Measurements from ENCODE around the gene CDKL4.
"Not testable (repeated sequence)": the region's sequence is repeated elsewhere in the genome, so short reads cannot be mapped to it uniquely, and the experiment has no call there.

CDKL4 gene

DNA sequence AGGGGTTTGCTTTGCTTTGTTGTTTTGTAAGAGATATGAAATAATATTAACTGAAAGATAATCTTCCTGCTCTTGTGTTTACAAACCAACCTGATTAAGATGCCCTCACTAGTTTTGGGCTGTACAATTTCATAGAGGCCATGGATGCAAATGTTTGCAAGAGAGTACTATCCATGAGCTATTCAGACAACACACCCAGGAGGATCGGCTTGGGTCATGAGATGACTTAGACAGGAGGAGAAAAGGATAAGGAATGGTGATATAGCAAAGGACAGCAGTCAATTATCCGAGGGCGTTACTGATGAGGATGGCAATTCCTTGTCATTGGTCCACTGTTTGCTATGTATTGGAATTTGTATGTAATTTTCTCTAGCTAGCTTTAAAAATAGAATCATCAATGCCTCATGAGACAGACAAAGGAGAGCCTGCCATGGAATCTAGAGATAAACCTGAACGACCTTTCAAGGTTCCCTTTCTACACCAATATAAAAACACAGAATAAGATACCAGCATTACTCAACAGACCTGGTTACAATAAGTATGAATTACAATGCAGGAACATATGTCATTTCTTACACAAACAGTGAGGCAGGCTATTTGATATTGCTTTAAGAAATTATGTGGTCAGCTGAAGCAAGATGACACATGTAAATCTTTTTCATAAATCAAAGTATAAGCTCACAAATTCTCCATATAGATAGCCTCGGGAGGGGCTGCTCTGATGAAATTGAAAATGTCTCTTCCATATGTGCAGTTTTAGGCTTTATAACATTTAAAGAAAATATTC, 68.6 kb downstream of the CDKL4 start:
- H3K9ac ChIP-seq (ENCODE audit: low read length), result no peak overlapping the region
- no peak overlapping the region for H3K18ac ChIP-seq (ENCODE audit: low read length)
- H3K23ac ChIP-seq (ENCODE audit: low read length), result no peak overlapping the region
- no peak overlapping the region for H2AK5ac ChIP-seq (ENCODE audit: low read length)
- no peaks in the 10 kb centered on the region for H3K36me3 ChIP-seq (ENCODE audit: control insufficient read depth, insufficient read depth, low read length)
- no peak overlapping the region for H2BK5ac ChIP-seq (ENCODE audit: low read length)
- H3K27me3 ChIP-seq (ENCODE audit: insufficient read depth, low read length, poor library complexity), result no peaks in the 10 kb centered on the region
- no peak overlapping the region for H4K5ac ChIP-seq (ENCODE audit: low read length)
- no peak overlapping the region for H2BK120ac ChIP-seq (ENCODE audit: low read depth, low read length)
- no peak overlapping the region for H4K8ac ChIP-seq (ENCODE audit: low read depth, low read length)
- no peak overlapping the region for H3K4me3 ChIP-seq (ENCODE audit: low read length)
- WGBS (ENCODE audit: extremely low coverage, insufficient coverage, low lambda C conversion rate), result no CpG with 5 or more reads among the region's 5 CpGs
- no peak overlapping the region for H3K56ac ChIP-seq (ENCODE audit: low read length)
- DNase-seq, result no peak
- no peak overlapping the region for H3K27ac ChIP-seq (ENCODE audit: low read depth, low read length)
- H2BK15ac ChIP-seq (replicated peaks; ENCODE audit: low read depth), result no peak overlapping the region
- no peaks in the 10 kb centered on the region for H3K79me2 ChIP-seq (ENCODE audit: control insufficient read depth, insufficient read depth, low read length)
- no peak overlapping the region for H3K4ac ChIP-seq (ENCODE audit: low read depth, low read length)
- H3K79me1 ChIP-seq (ENCODE audit: low read length), result no peaks in the 10 kb centered on the region
- H3K4me1 ChIP-seq (ENCODE audit: control insufficient read depth, low read depth, low read length), result no peaks in the 10 kb centered on the region
- H3K4me2 ChIP-seq (ENCODE audit: low read length), result no peak overlapping the region

DNA sequence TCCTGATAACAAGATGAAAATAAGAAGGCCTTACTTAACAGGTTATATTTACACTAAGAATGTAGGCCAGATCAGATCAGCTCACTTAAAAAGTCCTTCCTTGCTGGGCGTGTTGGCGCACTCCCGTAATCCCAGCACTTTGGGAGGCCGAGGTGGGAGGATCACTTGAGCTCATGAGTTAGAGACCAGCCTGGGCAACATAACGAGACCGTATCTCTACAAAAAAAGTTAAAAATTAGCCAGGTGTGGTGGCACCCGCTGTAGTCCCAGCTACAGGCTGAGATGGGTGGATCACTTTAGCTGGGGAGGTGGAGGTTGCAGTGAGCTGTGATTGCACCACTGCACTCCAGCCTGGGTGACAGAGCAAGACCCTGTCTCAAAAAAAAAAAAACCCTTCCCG, 69.7 kb downstream of the CDKL4 start:
- WGBS (ENCODE audit: extremely low coverage, insufficient coverage, low lambda C conversion rate), result no CpG with 5 or more reads among the region's 8 CpGs
- no peak overlapping the region for H2BK120ac ChIP-seq (ENCODE audit: low read depth, low read length)
- no peaks in the 10 kb centered on the region for H3K36me3 ChIP-seq (ENCODE audit: control insufficient read depth, insufficient read depth, low read length)
- no peaks in the 10 kb centered on the region for H3K79me1 ChIP-seq (ENCODE audit: low read length)
- H3K79me2 ChIP-seq (ENCODE audit: control insufficient read depth, insufficient read depth, low read length), result no peaks in the 10 kb centered on the region
- no peak overlapping the region for H3K4me2 ChIP-seq (ENCODE audit: low read length)
- no peak overlapping the region for H3K56ac ChIP-seq (ENCODE audit: low read length)
- no peak overlapping the region for H2AK5ac ChIP-seq (ENCODE audit: low read length)
- H4K8ac ChIP-seq (ENCODE audit: low read depth, low read length), result no peak overlapping the region
- H3K27me3 ChIP-seq (ENCODE audit: insufficient read depth, low read length, poor library complexity), result no peaks in the 10 kb centered on the region
- no peak overlapping the region for H3K18ac ChIP-seq (ENCODE audit: low read length)
- no peak overlapping the region for H2BK5ac ChIP-seq (ENCODE audit: low read length)
- no peak overlapping the region for H2BK15ac ChIP-seq (replicated peaks; ENCODE audit: low read depth)
- no peak overlapping the region for H4K5ac ChIP-seq (ENCODE audit: low read length)
- no peak overlapping the region for H3K27ac ChIP-seq (ENCODE audit: low read depth, low read length)
- H3K9ac ChIP-seq (ENCODE audit: low read length), result no peak overlapping the region
- H3K4me1 ChIP-seq (ENCODE audit: control insufficient read depth, low read depth, low read length), result no peaks in the 10 kb centered on the region
- no peak overlapping the region for H3K23ac ChIP-seq (ENCODE audit: low read length)
- no peak overlapping the region for H3K4ac ChIP-seq (ENCODE audit: low read depth, low read length)
- no peak for DNase-seq
- no peak overlapping the region for H3K4me3 ChIP-seq (ENCODE audit: low read length)

DNA sequence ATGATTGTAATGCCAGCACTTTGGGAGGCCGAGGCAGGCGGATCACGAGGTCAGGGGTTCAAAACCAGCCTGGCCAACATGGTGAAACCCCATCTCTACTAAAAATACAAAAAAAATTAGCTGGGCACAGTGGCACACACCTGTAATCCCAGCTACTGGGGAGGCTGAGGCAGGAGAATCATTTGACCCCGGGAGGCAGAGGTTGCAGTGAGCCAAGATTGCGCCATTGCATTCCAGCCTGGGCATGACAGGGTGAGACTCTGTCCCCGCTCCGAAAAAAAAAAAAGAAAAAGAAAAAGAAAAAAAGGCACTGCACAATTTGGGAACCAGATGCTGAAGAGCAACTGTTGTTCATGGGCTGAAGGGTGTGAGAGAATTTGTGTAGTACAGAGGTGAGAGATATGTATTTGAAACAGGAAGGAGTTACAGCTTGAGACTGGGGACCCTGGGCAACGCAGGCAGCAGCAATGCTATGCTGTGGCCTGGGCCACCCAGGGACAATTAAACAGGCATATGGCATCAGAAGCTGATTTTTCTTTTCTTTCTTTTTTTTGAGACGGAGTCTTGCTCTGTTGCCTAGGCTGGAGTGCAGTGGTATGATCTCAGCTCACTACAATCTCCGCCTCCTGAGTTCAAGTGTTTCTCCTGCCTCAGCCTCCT, 71.6 kb downstream of the CDKL4 start:
- H2BK120ac ChIP-seq (ENCODE audit: low read depth, low read length); H2BK5ac ChIP-seq (ENCODE audit: low read length); H2BK15ac ChIP-seq (replicated peaks; ENCODE audit: low read depth); H3K36me3 ChIP-seq (ENCODE audit: control insufficient read depth, insufficient read depth, low read length); H3K27me3 ChIP-seq (ENCODE audit: insufficient read depth, low read length, poor library complexity); H3K79me2 ChIP-seq (ENCODE audit: control insufficient read depth, insufficient read depth, low read length); H3K4ac ChIP-seq (ENCODE audit: low read depth, low read length); H3K27ac ChIP-seq (ENCODE audit: low read depth, low read length); H3K4me3 ChIP-seq (ENCODE audit: low read length); H3K79me1 ChIP-seq (ENCODE audit: low read length); H3K23ac ChIP-seq (ENCODE audit: low read length); H3K18ac ChIP-seq (ENCODE audit: low read length); H4K5ac ChIP-seq (ENCODE audit: low read length); DNase-seq; H3K4me2 ChIP-seq (ENCODE audit: low read length); H3K9ac ChIP-seq (ENCODE audit: low read length); H2AK5ac ChIP-seq (ENCODE audit: low read length); H3K4me1 ChIP-seq (ENCODE audit: control insufficient read depth, low read depth, low read length); H4K8ac ChIP-seq (ENCODE audit: low read depth, low read length); H3K56ac ChIP-seq (ENCODE audit: low read length): not testable (repeated sequence)
- no CpG with 5 or more reads among the region's 10 CpGs for WGBS (ENCODE audit: extremely low coverage, insufficient coverage, low lambda C conversion rate)

DNA sequence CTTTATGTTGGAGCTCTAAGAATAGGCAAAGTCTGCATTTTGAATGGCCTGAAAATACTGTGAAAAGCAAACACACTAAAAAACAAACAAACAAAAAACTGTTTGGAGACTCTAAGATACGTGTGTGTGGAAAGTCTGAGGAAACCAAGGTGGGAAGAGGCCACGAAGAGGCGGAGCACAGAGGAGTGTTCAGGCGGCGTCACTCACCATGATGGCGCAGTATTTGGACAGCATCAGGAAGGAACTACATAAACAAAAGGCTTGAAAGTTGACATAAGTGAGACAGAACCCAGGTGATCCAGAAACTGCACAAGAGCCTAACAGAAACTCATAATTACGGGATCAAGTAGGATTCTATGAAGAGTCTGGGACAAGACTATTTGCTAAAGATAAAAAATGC, 72.1 kb downstream of the CDKL4 start:
- H3K79me1 ChIP-seq (ENCODE audit: low read length), result no peaks in the 10 kb centered on the region
- no peak overlapping the region for H4K5ac ChIP-seq (ENCODE audit: low read length)
- H3K4me3 ChIP-seq (ENCODE audit: low read length), result no peak overlapping the region
- no peak overlapping the region for H3K9ac ChIP-seq (ENCODE audit: low read length)
- H3K27me3 ChIP-seq (ENCODE audit: insufficient read depth, low read length, poor library complexity), result no peaks in the 10 kb centered on the region
- H3K4ac ChIP-seq (ENCODE audit: low read depth, low read length), result no peak overlapping the region
- H3K18ac ChIP-seq (ENCODE audit: low read length), result no peak overlapping the region
- no peak overlapping the region for H3K27ac ChIP-seq (ENCODE audit: low read depth, low read length)
- H3K79me2 ChIP-seq (ENCODE audit: control insufficient read depth, insufficient read depth, low read length), result no peaks in the 10 kb centered on the region
- WGBS (ENCODE audit: extremely low coverage, insufficient coverage, low lambda C conversion rate), result no CpG with 5 or more reads among the region's 7 CpGs
- no peaks in the 10 kb centered on the region for H3K4me1 ChIP-seq (ENCODE audit: control insufficient read depth, low read depth, low read length)
- no peak overlapping the region for H3K4me2 ChIP-seq (ENCODE audit: low read length)
- H3K56ac ChIP-seq (ENCODE audit: low read length), result no peak overlapping the region
- DNase-seq, result no peak
- H4K8ac ChIP-seq (ENCODE audit: low read depth, low read length), result no peak overlapping the region
- H2BK120ac ChIP-seq (ENCODE audit: low read depth, low read length), result no peak overlapping the region
- no peak overlapping the region for H3K23ac ChIP-seq (ENCODE audit: low read length)
- no peak overlapping the region for H2BK5ac ChIP-seq (ENCODE audit: low read length)
- no peak overlapping the region for H2BK15ac ChIP-seq (replicated peaks; ENCODE audit: low read depth)
- H2AK5ac ChIP-seq (ENCODE audit: low read length), result no peak overlapping the region
- no peaks in the 10 kb centered on the region for H3K36me3 ChIP-seq (ENCODE audit: control insufficient read depth, insufficient read depth, low read length)

DNA sequence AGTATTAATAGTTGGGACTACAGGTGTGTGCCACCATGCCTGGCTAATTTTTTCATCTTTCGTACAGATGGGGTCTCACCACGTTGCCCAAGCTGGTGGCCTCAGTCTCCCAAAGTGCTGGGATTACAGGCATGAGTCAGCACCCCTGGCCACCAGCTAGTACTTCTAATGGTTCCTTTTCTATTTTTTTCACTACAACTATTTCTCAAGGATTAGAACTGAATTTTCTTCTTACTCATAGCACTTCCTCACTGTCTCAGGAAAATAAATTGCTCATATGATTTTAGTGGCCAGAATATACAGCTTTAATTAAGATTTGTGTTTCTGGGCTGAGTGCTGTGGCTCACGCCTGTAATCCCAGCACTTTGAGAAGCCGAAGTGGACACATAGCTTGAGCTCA, 79.7 kb downstream of the CDKL4 start:
- no peak overlapping the region for H2BK120ac ChIP-seq (ENCODE audit: low read depth, low read length)
- no peak overlapping the region for H3K4ac ChIP-seq (ENCODE audit: low read depth, low read length)
- H4K5ac ChIP-seq (ENCODE audit: low read length), result no peak overlapping the region
- no peak overlapping the region for H2BK5ac ChIP-seq (ENCODE audit: low read length)
- H3K79me1 ChIP-seq (ENCODE audit: low read length), result no peaks in the 10 kb centered on the region
- WGBS (ENCODE audit: extremely low coverage, insufficient coverage, low lambda C conversion rate), result no CpG with 5 or more reads among the region's 4 CpGs
- no peak overlapping the region for H3K4me2 ChIP-seq (ENCODE audit: low read length)
- no peak for DNase-seq
- no peaks in the 10 kb centered on the region for H3K79me2 ChIP-seq (ENCODE audit: control insufficient read depth, insufficient read depth, low read length)
- no peak overlapping the region for H3K23ac ChIP-seq (ENCODE audit: low read length)
- no peak overlapping the region for H4K8ac ChIP-seq (ENCODE audit: low read depth, low read length)
- H3K4me1 ChIP-seq (ENCODE audit: control insufficient read depth, low read depth, low read length), result no peaks in the 10 kb centered on the region
- no peak overlapping the region for H3K9ac ChIP-seq (ENCODE audit: low read length)
- no peak overlapping the region for H3K18ac ChIP-seq (ENCODE audit: low read length)
- H3K36me3 ChIP-seq (ENCODE audit: control insufficient read depth, insufficient read depth, low read length), result no peaks in the 10 kb centered on the region
- H3K4me3 ChIP-seq (ENCODE audit: low read length), result no peak overlapping the region
- no peak overlapping the region for H2BK15ac ChIP-seq (replicated peaks; ENCODE audit: low read depth)
- H3K56ac ChIP-seq (ENCODE audit: low read length), result no peak overlapping the region
- H2AK5ac ChIP-seq (ENCODE audit: low read length), result no peak overlapping the region
- H3K27ac ChIP-seq (ENCODE audit: low read depth, low read length), result no peak overlapping the region
- no peaks in the 10 kb centered on the region for H3K27me3 ChIP-seq (ENCODE audit: insufficient read depth, low read length, poor library complexity)

Measured in mesendoderm (in vitro differentiated cells).